ENCODE data around the gene ACP5.
"Not testable (repeated sequence)": the region's sequence is repeated elsewhere in the genome, so short reads cannot be mapped to it uniquely, and the experiment has no call there.

The ACP5 gene

GRCh38 chr19:11577451-11578257 is at the start of gene ACP5:
Gene ACP5, minus strand, starts transcription at chr19:11577645. Its CDS starts 328 bp downstream, at chr19:11577317.
- no peak for DNase-seq (ENCODE audit: low read depth)
- no peak for TF ChIP-seq CTCF (IDR thresholded peaks at IDR 0.05; ENCODE audit: low read depth, low read length, missing control alignments)
- no peak within 1 kb of the TSS for H3K4me3 ChIP-seq (ENCODE audit: low read depth, low read length)
- in situ Hi-C loops (cut with HindIII; ENCODE audit: low sequenced_read_pairs), result no loop called here

- in situ Hi-C loops (cut with HindIII; ENCODE audit: low sequenced_read_pairs), result no loop called here
- no peak for TF ChIP-seq CTCF (IDR thresholded peaks at IDR 0.05; ENCODE audit: low read depth, low read length, missing control alignments)
- no peak overlapping the region for H3K4me3 ChIP-seq (ENCODE audit: low read depth, low read length)
- no peak for DNase-seq (ENCODE audit: low read depth)
Measured at GRCh38 chr19:11626252-11626651, 48.8 kb upstream of the ACP5 start.

GRCh38 chr19:11624069-11624463 is 46.6 kb upstream of the ACP5 start:
- DNase-seq (ENCODE audit: low read depth), result peak; percentile 24
- H3K4me3 ChIP-seq (ENCODE audit: low read depth, low read length), result no peak overlapping the region
- in situ Hi-C loops (cut with HindIII; ENCODE audit: low sequenced_read_pairs), result no loop called here
- TF ChIP-seq CTCF (IDR thresholded peaks at IDR 0.05; ENCODE audit: low read depth, low read length, missing control alignments), result no peak

GRCh38 chr19:11622401-11622800 is 45.0 kb upstream of the ACP5 start:
- DNase-seq (ENCODE audit: low read depth); H3K4me3 ChIP-seq (ENCODE audit: low read depth, low read length); in situ Hi-C loops (cut with HindIII; ENCODE audit: low sequenced_read_pairs): not testable (repeated sequence)

GRCh38 chr19:11620553-11620952 is 43.1 kb upstream of the ACP5 start:
- no peak overlapping the region for H3K4me3 ChIP-seq (ENCODE audit: low read depth, low read length)
- in situ Hi-C loops (cut with HindIII; ENCODE audit: low sequenced_read_pairs), result no loop called here
- no peak for TF ChIP-seq CTCF (IDR thresholded peaks at IDR 0.05; ENCODE audit: low read depth, low read length, missing control alignments)
- no peak for DNase-seq (ENCODE audit: low read depth)

- DNase-seq (ENCODE audit: low read depth), result no peak
- H3K4me3 ChIP-seq (ENCODE audit: low read depth, low read length), result no peak overlapping the region
- TF ChIP-seq CTCF (IDR thresholded peaks at IDR 0.05; ENCODE audit: low read depth, low read length, missing control alignments), result no peak
- in situ Hi-C loops (cut with HindIII; ENCODE audit: low sequenced_read_pairs), result no loop called here
Measured at GRCh38 chr19:11617180-11618062, 40.0 kb upstream of the ACP5 start.

All from astrocyte of the cerebellum (primary cell).